Choroid plexus epithelial cell (primary cell): ENCODE results near the gene TRIM40.
A peak's percentile ranks its signal among the peaks of the same experiment; 100 is the strongest.

ENCODE experiments used
- DNase-seq: peaks from one replicate; pipeline ENCODE4 v3.0.0-alpha.2; 2010; ENCODE audit warnings: low read depth
- H3K4me3 ChIP-seq: 2 replicates; pipeline ENCODE4 v1.5.1; 2011; ENCODE audit warnings: low read depth, mild to moderate bottlenecking, control low read depth, low read length, moderate library complexity
- TF ChIP-seq, protein P1 (sequence below): conservative IDR thresholded peaks from 2 replicates; pipeline ENCODE4 v1.5.1; 2011; ENCODE audit warnings: low read depth, mild to moderate bottlenecking, control low read depth, inconsistent platforms, low read length, moderate library complexity

The TRIM40 gene

DNA sequence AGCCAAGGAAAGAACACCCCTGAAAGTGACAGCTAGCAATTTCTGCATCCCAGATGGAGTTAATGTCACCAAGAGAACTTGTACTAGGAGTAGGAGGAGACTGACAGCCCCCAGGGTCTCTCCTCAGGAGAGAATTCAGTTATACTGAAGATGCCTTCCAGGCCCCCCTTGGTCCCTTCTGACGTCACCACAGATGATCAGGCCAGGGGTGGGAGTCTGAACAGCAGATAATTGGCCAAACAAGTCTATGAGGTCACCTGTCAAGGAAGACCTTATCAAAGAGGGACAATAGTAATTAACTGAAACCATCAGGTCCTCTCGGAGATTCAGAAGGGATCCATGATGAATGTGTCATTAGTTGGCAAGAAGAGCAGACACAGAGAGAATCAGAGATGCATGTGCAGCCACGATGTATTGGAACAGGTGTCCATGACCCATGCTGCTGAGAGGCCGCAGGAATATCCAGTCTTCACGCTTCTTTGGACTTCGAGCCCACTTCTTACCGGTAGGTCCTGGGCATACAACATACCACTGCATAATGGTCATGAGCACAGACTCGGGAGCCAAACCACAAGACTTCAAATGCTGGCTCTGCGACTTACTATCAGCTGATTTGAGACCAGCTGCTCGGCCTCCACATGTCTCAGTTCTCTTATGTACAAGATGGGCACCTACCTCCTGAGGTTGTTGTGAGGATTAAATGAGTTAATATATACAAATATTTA, 14.9 kb downstream of the TRIM40 start:
- TF ChIP-seq, protein P1, sequence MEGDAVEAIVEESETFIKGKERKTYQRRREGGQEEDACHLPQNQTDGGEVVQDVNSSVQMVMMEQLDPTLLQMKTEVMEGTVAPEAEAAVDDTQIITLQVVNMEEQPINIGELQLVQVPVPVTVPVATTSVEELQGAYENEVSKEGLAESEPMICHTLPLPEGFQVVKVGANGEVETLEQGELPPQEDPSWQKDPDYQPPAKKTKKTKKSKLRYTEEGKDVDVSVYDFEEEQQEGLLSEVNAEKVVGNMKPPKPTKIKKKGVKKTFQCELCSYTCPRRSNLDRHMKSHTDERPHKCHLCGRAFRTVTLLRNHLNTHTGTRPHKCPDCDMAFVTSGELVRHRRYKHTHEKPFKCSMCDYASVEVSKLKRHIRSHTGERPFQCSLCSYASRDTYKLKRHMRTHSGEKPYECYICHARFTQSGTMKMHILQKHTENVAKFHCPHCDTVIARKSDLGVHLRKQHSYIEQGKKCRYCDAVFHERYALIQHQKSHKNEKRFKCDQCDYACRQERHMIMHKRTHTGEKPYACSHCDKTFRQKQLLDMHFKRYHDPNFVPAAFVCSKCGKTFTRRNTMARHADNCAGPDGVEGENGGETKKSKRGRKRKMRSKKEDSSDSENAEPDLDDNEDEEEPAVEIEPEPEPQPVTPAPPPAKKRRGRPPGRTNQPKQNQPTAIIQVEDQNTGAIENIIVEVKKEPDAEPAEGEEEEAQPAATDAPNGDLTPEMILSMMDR: no peak
- no peak overlapping the region for H3K4me3 ChIP-seq
- no peak for DNase-seq

DNA sequence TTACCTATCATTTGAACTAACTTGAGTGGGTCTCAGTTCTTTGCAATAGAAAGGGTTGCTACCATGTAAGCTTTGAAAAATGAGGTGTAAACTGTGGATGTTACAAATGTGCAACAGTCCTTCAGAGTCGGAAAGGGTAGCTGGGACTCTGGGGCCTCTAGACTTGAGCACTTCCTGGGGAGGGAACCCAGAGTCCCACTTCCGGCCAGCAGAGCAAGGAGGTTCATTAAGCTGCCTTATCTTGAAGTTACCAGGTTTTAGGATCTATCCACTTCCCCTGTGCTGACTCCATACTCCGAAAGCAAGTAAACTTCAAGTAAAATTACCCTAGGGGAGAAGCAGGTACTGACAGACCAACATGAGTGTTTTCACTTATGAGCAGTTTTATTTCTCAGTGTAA, 15.6 kb downstream of the TRIM40 start:
- TF ChIP-seq, protein P1: no peak
- no peak for DNase-seq
- H3K4me3 ChIP-seq: no peak overlapping the region

GRCh38 chr6:30152016-30152673, 16.2 kb downstream of the TRIM40 start:
- no peak for DNase-seq

DNA sequence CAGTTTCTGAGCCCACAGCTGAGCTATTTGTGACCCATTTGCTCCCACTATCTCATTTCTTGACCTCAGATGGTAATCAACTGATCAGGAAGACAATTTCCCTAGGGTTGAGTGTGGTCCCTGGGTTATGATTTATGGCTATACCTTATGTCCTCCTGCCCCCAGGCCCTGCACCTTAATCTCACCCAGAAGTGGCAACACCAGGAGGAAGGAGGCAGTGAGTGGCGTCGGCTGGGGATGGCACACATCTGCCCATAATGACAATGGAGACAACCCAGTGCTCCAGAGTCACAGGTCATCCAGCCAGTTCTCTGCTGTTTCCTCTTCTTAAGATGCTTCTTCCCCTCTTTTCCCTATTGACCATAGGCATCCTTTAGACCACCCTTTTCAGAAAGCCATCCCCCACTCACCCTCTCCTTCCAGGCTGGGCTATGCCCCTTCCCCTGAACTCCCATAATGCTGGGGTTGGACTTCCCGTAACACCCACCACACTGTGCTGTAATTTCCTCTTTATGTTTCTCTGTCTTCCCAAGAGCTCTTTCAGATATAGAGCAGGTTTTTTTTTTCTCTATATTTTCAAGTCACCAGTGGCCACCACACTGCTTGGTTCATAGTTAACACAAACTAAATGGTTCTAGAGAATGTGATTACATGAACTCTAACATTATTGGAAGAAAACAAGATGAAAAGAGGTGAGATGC, 17.1 kb downstream of the TRIM40 start:
- no peak overlapping the region for H3K4me3 ChIP-seq
- DNase-seq: no peak
- TF ChIP-seq, protein P1: no peak

More at GRCh38 chr6:30152016-30152673, 16.2 kb downstream of the TRIM40 start:
- TF ChIP-seq, protein P1: no peak
- H3K4me3 ChIP-seq: no peak overlapping the region

DNA sequence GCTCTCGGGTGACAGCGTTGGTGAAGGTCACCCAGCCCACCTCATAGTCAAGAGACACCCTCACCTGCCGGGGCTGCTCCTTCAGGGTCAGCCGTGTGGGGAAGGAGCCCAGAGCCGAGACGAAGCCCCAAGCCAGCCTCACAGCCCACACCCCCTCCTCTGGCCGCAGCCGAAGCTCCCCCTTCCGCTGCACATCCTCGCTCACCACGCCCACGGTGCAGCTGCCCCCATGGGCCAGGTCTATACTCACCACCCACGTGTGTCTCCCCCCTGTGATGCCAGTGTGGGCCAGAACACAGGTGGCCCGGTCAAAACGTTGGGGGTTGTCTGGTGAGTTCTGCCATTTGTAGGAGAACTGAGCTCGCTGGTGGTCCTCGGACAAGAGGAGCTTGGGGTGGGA, 18.1 kb downstream of the TRIM40 start:
- TF ChIP-seq, protein P1: no peak
- DNase-seq: no peak
- H3K4me3 ChIP-seq: no peak overlapping the region

DNA sequence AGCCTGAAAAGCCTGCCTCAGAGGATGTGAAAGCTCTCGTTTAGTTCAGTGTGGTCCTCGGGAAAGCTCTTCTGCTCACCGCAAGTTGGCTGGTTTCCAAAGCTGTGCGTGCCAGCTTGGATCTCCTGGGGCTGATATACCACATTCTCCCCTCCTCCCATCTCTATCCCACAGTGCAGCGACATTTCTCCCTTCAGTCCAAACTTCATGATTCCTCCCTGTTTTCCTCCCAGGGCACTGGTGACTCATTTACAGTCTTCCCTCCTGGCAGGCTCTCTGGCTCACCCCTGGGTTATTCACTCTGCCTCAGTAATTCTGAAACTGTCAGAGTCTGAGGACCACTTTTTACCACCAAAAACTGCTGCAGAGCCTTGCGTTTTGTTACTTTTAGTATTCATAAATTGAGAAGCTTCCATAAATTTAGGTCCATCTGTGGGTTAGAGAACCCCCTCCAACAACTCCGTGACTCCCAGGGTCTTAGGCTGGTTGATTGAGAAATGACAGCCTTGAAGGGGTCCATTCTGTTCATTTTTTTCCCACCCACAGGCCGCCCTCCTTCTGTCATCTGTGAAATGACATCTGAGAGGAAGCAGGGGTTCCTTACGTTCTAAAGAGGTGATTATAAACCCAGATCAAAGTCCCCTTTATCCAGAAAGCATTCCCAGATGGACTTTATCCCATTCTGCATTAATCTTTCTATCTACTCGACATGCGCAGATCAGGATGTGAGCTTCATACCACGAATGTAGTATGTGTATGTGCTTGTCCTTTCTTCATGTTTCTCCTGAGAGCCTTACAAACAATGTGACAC, 19.0 kb downstream of the TRIM40 start:
- DNase-seq: peak; percentile 18
- TF ChIP-seq, protein P1: no peak
- no peak overlapping the region for H3K4me3 ChIP-seq
